ENCODE measurements around the gene NCAPG.
A peak's percentile ranks its signal among the peaks of the same experiment; 100 is the strongest.

NCAPG gene

GRCh38 chr4:17810260-17811077, at the start of gene NCAPG, which contains the start of gene DCAF16:
Gene NCAPG (plus strand): TSS chr4:17810979. CDS start chr4:17811078, 99 bp downstream.
Gene DCAF16 (minus strand): TSS chr4:17810757. CDS start chr4:17804141, 6,616 bp downstream.
- peak; percentile 100 for DNase-seq

- no peak for DNase-seq
Observed at GRCh38 chr4:17761062-17761461, 49.7 kb upstream of the NCAPG start.

GRCh38 chr4:17762726-17763125, 48.1 kb upstream of the NCAPG start:
- DNase-seq: peak; percentile 52

GRCh38 chr4:17763416-17763815, 47.4 kb upstream of the NCAPG start:
- no peak for DNase-seq

- DNase-seq: no peak
Observed at GRCh38 chr4:17763931-17764330, 46.8 kb upstream of the NCAPG start.

- peak; percentile 23 for DNase-seq
Observed at GRCh38 chr4:17765514-17766286, 45.1 kb upstream of the NCAPG start.

- no peak for DNase-seq
Observed at GRCh38 chr4:17766826-17767458, 43.8 kb upstream of the NCAPG start.

- DNase-seq: no peak
Observed at GRCh38 chr4:17769406-17770174, 41.2 kb upstream of the NCAPG start.

GRCh38 chr4:17770845-17771244, 39.9 kb upstream of the NCAPG start:
- no peak for DNase-seq

- no peak for DNase-seq
Observed at GRCh38 chr4:17771284-17771908, 39.4 kb upstream of the NCAPG start.

GRCh38 chr4:17773135-17773698, 37.6 kb upstream of the NCAPG start:
- DNase-seq: peak; percentile 13

GRCh38 chr4:17778431-17778830, 32.3 kb upstream of the NCAPG start:
- no peak for DNase-seq

GRCh38 chr4:17780501-17781299, 30.1 kb upstream of the NCAPG start:
- DNase-seq: peak; percentile 29

- peak; percentile 15 for DNase-seq
Observed at GRCh38 chr4:17781300-17782287, 29.2 kb upstream of the NCAPG start, which contains the start of gene FAM184B. Gene FAM184B (minus strand): TSS chr4:17781621. CDS start chr4:17781299, 322 bp downstream.

- peak; percentile 13 for DNase-seq
Observed at GRCh38 chr4:17785858-17786257, 24.9 kb upstream of the NCAPG start.

GRCh38 chr4:17786567-17786966, 24.2 kb upstream of the NCAPG start:
- DNase-seq: peak; percentile 13

GRCh38 chr4:17787315-17787714, 23.5 kb upstream of the NCAPG start:
- no peak for DNase-seq

- DNase-seq: no peak
Observed at GRCh38 chr4:17788956-17789355, 21.8 kb upstream of the NCAPG start.

- DNase-seq: no peak
Observed at GRCh38 chr4:17794730-17795129, 16.0 kb upstream of the NCAPG start.
